ENCODE measurements around the gene GABBR2.

Gene GABBR2

GRCh38 chr9:98328141-98328540 lies 380.6 kb downstream of the GABBR2 start:
- Histone ChIP-seq H3K9ac (ENCODE audit: low read length) (no peak overlapping the region), H3K4me3 (ENCODE audit: low read length) (no peak overlapping the region), H3K4me1 (ENCODE audit: low read length) (no peaks in the 10 kb centered on the region), H3K9me3 (replicated peaks; ENCODE audit: insufficient read depth, low read length) (no peaks in the 10 kb centered on the region), H3K9me2 (replicated peaks; ENCODE audit: insufficient read depth, low read length) (no peaks in the 10 kb centered on the region), H3K27ac (ENCODE audit: low read length) (no peak overlapping the region), H3K79me2 (ENCODE audit: low read length) (no peaks in the 10 kb centered on the region), H3F3A (ENCODE audit: insufficient read depth, low read length) (no peaks in the 10 kb centered on the region), H3K4me2 (ENCODE audit: low read depth, low read length) (no peak overlapping the region), H2AFZ (ENCODE audit: low read length) (no peak overlapping the region), H3K36me3 (replicated peaks; ENCODE audit: insufficient read depth, low read length) (no peaks in the 10 kb centered on the region), H3K27me3 (replicated peaks; ENCODE audit: insufficient read depth, low read length) (no peaks in the 10 kb centered on the region), H4K20me1 (ENCODE audit: insufficient read depth, low read length) (no peaks in the 10 kb centered on the region)
- no peak for TF ChIP-seq CTCF (IDR thresholded peaks at IDR 0.05; ENCODE audit: low read length)
- DNase-seq = no peak

GRCh38 chr9:98327249-98327561 lies 381.5 kb downstream of the GABBR2 start:
- no peak for DNase-seq
- Histone ChIP-seq H3K4me3 (ENCODE audit: low read length) (no peak overlapping the region), H3K27ac (ENCODE audit: low read length) (no peak overlapping the region), H3K9ac (ENCODE audit: low read length) (no peak overlapping the region), H3K79me2 (ENCODE audit: low read length) (no peaks in the 10 kb centered on the region), H3K27me3 (replicated peaks; ENCODE audit: insufficient read depth, low read length) (no peaks in the 10 kb centered on the region), H3K9me2 (replicated peaks; ENCODE audit: insufficient read depth, low read length) (no peaks in the 10 kb centered on the region), H3K4me1 (ENCODE audit: low read length) (no peaks in the 10 kb centered on the region), H3K36me3 (replicated peaks; ENCODE audit: insufficient read depth, low read length) (no peaks in the 10 kb centered on the region), H2AFZ (ENCODE audit: low read length) (no peak overlapping the region), H3K4me2 (ENCODE audit: low read depth, low read length) (no peak overlapping the region), H3K9me3 (replicated peaks; ENCODE audit: insufficient read depth, low read length) (no peaks in the 10 kb centered on the region), H4K20me1 (ENCODE audit: insufficient read depth, low read length) (no peaks in the 10 kb centered on the region), H3F3A (ENCODE audit: insufficient read depth, low read length) (no peaks in the 10 kb centered on the region)
- no peak for TF ChIP-seq EZH2phosphoT487 (IDR thresholded peaks at IDR 0.05; ENCODE audit: low read length)

GRCh38 chr9:98326459-98327248 lies 382.1 kb downstream of the GABBR2 start:
- Histone ChIP-seq H3K27me3 (replicated peaks; ENCODE audit: insufficient read depth, low read length) (no peaks in the 10 kb centered on the region), H3K4me2 (ENCODE audit: low read depth, low read length) (no peak overlapping the region), H3K79me2 (ENCODE audit: low read length) (no peaks in the 10 kb centered on the region), H3K9me3 (replicated peaks; ENCODE audit: insufficient read depth, low read length) (no peaks in the 10 kb centered on the region), H3K9me2 (replicated peaks; ENCODE audit: insufficient read depth, low read length) (no peaks in the 10 kb centered on the region), H3K27ac (ENCODE audit: low read length) (no peak overlapping the region), H3K4me1 (ENCODE audit: low read length) (no peaks in the 10 kb centered on the region), H2AFZ (ENCODE audit: low read length) (no peak overlapping the region), H4K20me1 (ENCODE audit: insufficient read depth, low read length) (no peaks in the 10 kb centered on the region), H3K36me3 (replicated peaks; ENCODE audit: insufficient read depth, low read length) (no peaks in the 10 kb centered on the region), H3K4me3 (ENCODE audit: low read length) (no peak overlapping the region), H3F3A (ENCODE audit: insufficient read depth, low read length) (no peaks in the 10 kb centered on the region), H3K9ac (ENCODE audit: low read length) (no peak overlapping the region)
- no peak for DNase-seq
- TF ChIP-seq CTCF (IDR thresholded peaks at IDR 0.05; ENCODE audit: low read length) (no peak), EZH2phosphoT487 (IDR thresholded peaks at IDR 0.05; ENCODE audit: low read length) (no peak), EZH2 (optimal IDR thresholded peaks at IDR 0.05; ENCODE audit: low read depth, low read length) (no peak)

GRCh38 chr9:98324801-98325200 lies 383.9 kb downstream of the GABBR2 start:
- Histone ChIP-seq H3K4me1 (ENCODE audit: low read length) (no peaks in the 10 kb centered on the region), H3K79me2 (ENCODE audit: low read length) (no peaks in the 10 kb centered on the region), H3F3A (ENCODE audit: insufficient read depth, low read length) (no peaks in the 10 kb centered on the region), H3K4me3 (ENCODE audit: low read length) (no peak overlapping the region), H4K20me1 (ENCODE audit: insufficient read depth, low read length) (no peaks in the 10 kb centered on the region), H3K27me3 (replicated peaks; ENCODE audit: insufficient read depth, low read length) (no peaks in the 10 kb centered on the region), H3K4me2 (ENCODE audit: low read depth, low read length) (no peak overlapping the region), H3K9me3 (replicated peaks; ENCODE audit: insufficient read depth, low read length) (no peaks in the 10 kb centered on the region), H3K9me2 (replicated peaks; ENCODE audit: insufficient read depth, low read length) (no peaks in the 10 kb centered on the region), H3K36me3 (replicated peaks; ENCODE audit: insufficient read depth, low read length) (no peaks in the 10 kb centered on the region), H2AFZ (ENCODE audit: low read length) (no peak overlapping the region), H3K9ac (ENCODE audit: low read length) (no peak overlapping the region), H3K27ac (ENCODE audit: low read length) (no peak overlapping the region)
- TF ChIP-seq EZH2 (optimal IDR thresholded peaks at IDR 0.05; ENCODE audit: low read depth, low read length) (no peak), CTCF (IDR thresholded peaks at IDR 0.05; ENCODE audit: low read length) (no peak), EZH2phosphoT487 (IDR thresholded peaks at IDR 0.05; ENCODE audit: low read length) (no peak)
- no peak for DNase-seq

All from MM.1S (cell line).